NCI-H1105 treated with DMSO at 0.1 percent for 48 hours (cell line): Measurements from ENCODE around the gene IFNK.

ENCODE experiments used
- DNase-seq: peaks from one replicate; lab custom pipeline; 2025; lab: John Stamatoyannopoulos, UW

IFNK gene

GRCh38 chr9:27538647-27539046 is 14.6 kb downstream of the IFNK start:
- peak; percentile 57 for DNase-seq

- DNase-seq = no peak
Observed at GRCh38 chr9:27539479-27540441, 15.7 kb downstream of the IFNK start.

- DNase-seq = no peak
Observed at GRCh38 chr9:27540502-27540901, 16.4 kb downstream of the IFNK start.

GRCh38 chr9:27541740-27542139 is 17.6 kb downstream of the IFNK start:
- no peak for DNase-seq

- DNase-seq = peak; percentile 31
Observed at GRCh38 chr9:27542508-27542907, 18.4 kb downstream of the IFNK start.

GRCh38 chr9:27545471-27545870 is 21.4 kb downstream of the IFNK start:
- DNase-seq = no peak

- peak; percentile 48 for DNase-seq
Observed at GRCh38 chr9:27548055-27548741, 24.1 kb downstream of the IFNK start.

GRCh38 chr9:27549196-27549755 is 25.2 kb downstream of the IFNK start:
- no peak for DNase-seq

- no peak for DNase-seq
Observed at GRCh38 chr9:27554712-27555111, 30.6 kb downstream of the IFNK start.

- no peak for DNase-seq
Observed at GRCh38 chr9:27556470-27556869, 32.4 kb downstream of the IFNK start.

GRCh38 chr9:27558307-27558706 is 34.2 kb downstream of the IFNK start:
- no peak for DNase-seq

- DNase-seq = no peak
Observed at GRCh38 chr9:27560457-27560856, 36.4 kb downstream of the IFNK start.

GRCh38 chr9:27561685-27562084 is 37.6 kb downstream of the IFNK start:
- no peak for DNase-seq

GRCh38 chr9:27563738-27564430 is 39.8 kb downstream of the IFNK start:
- DNase-seq = no peak

GRCh38 chr9:27564670-27565069 is 40.6 kb downstream of the IFNK start:
- no peak for DNase-seq

GRCh38 chr9:27565696-27566095 is 41.6 kb downstream of the IFNK start:
- no peak for DNase-seq

GRCh38 chr9:27566118-27566517 is 42.0 kb downstream of the IFNK start:
- DNase-seq = no peak

- no peak for DNase-seq
Observed at GRCh38 chr9:27569406-27569805, 45.3 kb downstream of the IFNK start.

- DNase-seq = no peak
Observed at GRCh38 chr9:27571011-27571410, 46.9 kb downstream of the IFNK start.

GRCh38 chr9:27572061-27572460 is 48.0 kb downstream of the IFNK start:
- peak; percentile 49 for DNase-seq

- peak; percentile 61 for DNase-seq
Observed at GRCh38 chr9:27572566-27572917, 48.5 kb downstream of the IFNK start.

GRCh38 chr9:27572918-27573633 is 49.0 kb downstream of the IFNK start, which contains the start of gene C9orf72:
Gene C9orf72, minus strand, starts transcription at chr9:27573481. Its CDS starts 6,361 bp downstream, at chr9:27567120.
- peak; percentile 87 for DNase-seq
